HEK293 (cell line): ENCODE measurements around the gene PLGRKT.

Experiments
- CTCF ChIA-PET: fragments of 350-600 bp; formaldehyde crosslinking; extraction: SDS; loops from one replicate; lab custom pipeline; 2021; ENCODE audit warnings: antibody characterized with exemption; lab: Yijun Ruan, JAX
- POLR2A ChIA-PET: fragments of 300-600 bp; formaldehyde crosslinking; extraction: SDS; loops from one replicate; lab custom pipeline; 2020; ENCODE audit warnings: antibody characterized with exemption, inconsistent platforms; lab: Yijun Ruan, JAX
- H3K27ac ChIP-seq: fragments of 200-500 bp; sonication (Bioruptor generic); 2 replicates; pipeline ENCODE4 v1.5.1; 2014; ENCODE audit warnings: low read depth, low read length, control low read depth, inconsistent platforms; ENCODE audit errors: extremely low read depth
- H3K36me3 ChIP-seq, 2 experiments: fragments of 200-500 bp in 1 of 2; sonication (Bioruptor generic) in 1 of 2; 1 replicate in 1 of 2; 2 replicates in 1 of 2; pipeline ENCODE4 v1.5.1; 2014 to 2017; ENCODE audit warnings: inconsistent platforms in 2 of 2, low read length in 2 of 2; ENCODE audit not compliant: control insufficient read depth in 2 of 2, insufficient read depth in 1 of 2
- H3K4me1 ChIP-seq: fragments of 200-500 bp; sonication (Bioruptor generic); 2 replicates; pipeline ENCODE4 v1.5.1; 2014; ENCODE audit warnings: mild to moderate bottlenecking, low read length, inconsistent platforms; ENCODE audit not compliant: control insufficient read depth, insufficient read depth
- H3K4me3 ChIP-seq: 2 replicates; pipeline ENCODE4 v1.5.1; 2011; ENCODE audit warnings: low read depth, mild to moderate bottlenecking, control low read depth, low read length, moderate library complexity
- H3K9me3 ChIP-seq: fragments of 200-500 bp; sonication (Bioruptor generic); 2 replicates; pipeline ENCODE4 v1.5.1; 2014; ENCODE audit warnings: low read depth, low read length, inconsistent platforms; ENCODE audit not compliant: control insufficient read depth, insufficient read depth
- BCL11A ChIP-seq: fragments of 450-650 bp; formaldehyde crosslinking; IDR thresholded peaks from 2 replicates; pipeline ENCODE4 v1.5.1; 2016; ENCODE audit warnings: low read depth, missing biosample characterization, missing genetic modification characterization
- GFI1B ChIP-seq: fragments of 450-650 bp; formaldehyde crosslinking; IDR thresholded peaks from 2 replicates; pipeline ENCODE4 v1.5.1; 2016; ENCODE audit warnings: missing biosample characterization, missing genetic modification characterization
- SP2 ChIP-seq: fragments of 450-650 bp; formaldehyde crosslinking; IDR thresholded peaks from 2 replicates; pipeline ENCODE4 v1.5.1; 2016; ENCODE audit warnings: missing biosample characterization, missing genetic modification characterization
- YY1 ChIP-seq: fragments of 450-650 bp; formaldehyde crosslinking; IDR thresholded peaks from 2 replicates; pipeline ENCODE4 v1.5.1; 2018; ENCODE audit warnings: missing biosample characterization, missing genetic modification characterization
- ZBTB7A ChIP-seq: fragments of 450-650 bp; formaldehyde crosslinking; IDR thresholded peaks from 2 replicates; pipeline ENCODE4 v1.5.1; 2016; ENCODE audit warnings: low read depth, missing biosample characterization, missing genetic modification characterization
- ZNF19 ChIP-seq: fragments of 450-650 bp; formaldehyde crosslinking; IDR thresholded peaks from 2 replicates; pipeline ENCODE4; 2016; ENCODE audit warnings: missing biosample characterization, missing genetic modification characterization, low read depth
- ZNF2 ChIP-seq: fragments of 450-650 bp; formaldehyde crosslinking; IDR thresholded peaks from 2 replicates; pipeline ENCODE4 v1.5.1; 2016; ENCODE audit warnings: missing biosample characterization, missing genetic modification characterization
- ZNF292 ChIP-seq: fragments of 450-650 bp; formaldehyde crosslinking; IDR thresholded peaks from 2 replicates; pipeline ENCODE4 v1.5.1; 2016; ENCODE audit warnings: low read depth, missing biosample characterization, missing genetic modification characterization, borderline replicate concordance
- ZNF324 ChIP-seq: fragments of 450-650 bp; formaldehyde crosslinking; IDR thresholded peaks from 2 replicates; pipeline ENCODE4 v1.5.1; 2016; ENCODE audit warnings: missing biosample characterization, missing genetic modification characterization
- ZNF366 ChIP-seq: fragments of 450-650 bp; formaldehyde crosslinking; conservative IDR thresholded peaks from 2 replicates; pipeline ENCODE4 v1.5.1; 2016; ENCODE audit warnings: missing biosample characterization, missing genetic modification characterization
- ZNF48 ChIP-seq: fragments of 450-650 bp; formaldehyde crosslinking; IDR thresholded peaks from 2 replicates; pipeline ENCODE4 v1.5.1; 2016; ENCODE audit warnings: missing biosample characterization, missing genetic modification characterization
- ZNF529 ChIP-seq: fragments of 450-650 bp; formaldehyde crosslinking; IDR thresholded peaks from 2 replicates; pipeline ENCODE4 v1.5.1; 2017; ENCODE audit warnings: missing genetic modification characterization, missing biosample characterization; ENCODE audit not compliant: insufficient replicate concordance
- ZNF530 ChIP-seq: fragments of 450-650 bp; formaldehyde crosslinking; IDR thresholded peaks from 2 replicates; pipeline ENCODE4 v1.5.1; 2016; ENCODE audit warnings: low read depth, missing biosample characterization, missing genetic modification characterization
- ZNF544 ChIP-seq: fragments of 450-650 bp; formaldehyde crosslinking; IDR thresholded peaks from 2 replicates; pipeline ENCODE4 v1.5.0; 2017; ENCODE audit warnings: missing biosample characterization, missing genetic modification characterization
- ZNF555 ChIP-seq: fragments of 450-650 bp; formaldehyde crosslinking; conservative IDR thresholded peaks from 2 replicates; pipeline ENCODE4 v1.5.1; 2017; ENCODE audit warnings: missing biosample characterization, mild to moderate bottlenecking, missing genetic modification characterization, inconsistent platforms
- ZNF560 ChIP-seq: fragments of 450-650 bp; formaldehyde crosslinking; IDR thresholded peaks from 2 replicates; pipeline ENCODE4 v1.5.1; 2017; ENCODE audit warnings: missing biosample characterization, missing genetic modification characterization, borderline replicate concordance
- ZNF571 ChIP-seq: fragments of 450-650 bp; formaldehyde crosslinking; IDR thresholded peaks from 2 replicates; pipeline ENCODE4 v1.5.0; 2017; ENCODE audit warnings: missing biosample characterization, missing genetic modification characterization
- ZNF776 ChIP-seq: fragments of 450-650 bp; formaldehyde crosslinking; IDR thresholded peaks from 2 replicates; pipeline ENCODE4 v1.5.0; 2017; ENCODE audit warnings: missing biosample characterization, missing genetic modification characterization, borderline replicate concordance
- ZNF777 ChIP-seq: fragments of 450-650 bp; formaldehyde crosslinking; IDR thresholded peaks from 2 replicates; pipeline ENCODE4 v1.5.1; 2017; ENCODE audit warnings: missing biosample characterization, missing genetic modification characterization, borderline replicate concordance
- ZSCAN23 ChIP-seq: fragments of 450-650 bp; formaldehyde crosslinking; IDR thresholded peaks from 2 replicates; pipeline ENCODE4 v1.5.1; 2016; ENCODE audit warnings: missing biosample characterization, missing genetic modification characterization
- TF ChIP-seq, protein P1 (sequence below): fragments of 450-650 bp; formaldehyde crosslinking; IDR thresholded peaks from 2 replicates; pipeline ENCODE4 v1.5.1; 2016; ENCODE audit warnings: missing biosample characterization, missing genetic modification characterization
- TF ChIP-seq, protein P2 (sequence below): fragments of 450-650 bp; formaldehyde crosslinking; IDR thresholded peaks from 2 replicates; pipeline ENCODE4 v1.5.1; 2016; ENCODE audit warnings: missing biosample characterization, missing genetic modification characterization
- TF ChIP-seq, protein P3 (sequence below): fragments of 450-650 bp; formaldehyde crosslinking; IDR thresholded peaks from 2 replicates; pipeline ENCODE4 v1.5.1; 2017; ENCODE audit warnings: missing biosample characterization, missing genetic modification characterization
- TF ChIP-seq, protein P4 (sequence below): fragments of 450-650 bp; formaldehyde crosslinking; IDR thresholded peaks from 2 replicates; pipeline ENCODE4 v1.5.1; 2016; ENCODE audit warnings: missing biosample characterization, missing genetic modification characterization
- TF ChIP-seq, protein P5 (sequence below): fragments of 450-650 bp; IDR thresholded peaks from 2 replicates; pipeline ENCODE4 v1.5.1; 2018; ENCODE audit warnings: missing biosample characterization, missing genetic modification characterization

The PLGRKT gene

DNA sequence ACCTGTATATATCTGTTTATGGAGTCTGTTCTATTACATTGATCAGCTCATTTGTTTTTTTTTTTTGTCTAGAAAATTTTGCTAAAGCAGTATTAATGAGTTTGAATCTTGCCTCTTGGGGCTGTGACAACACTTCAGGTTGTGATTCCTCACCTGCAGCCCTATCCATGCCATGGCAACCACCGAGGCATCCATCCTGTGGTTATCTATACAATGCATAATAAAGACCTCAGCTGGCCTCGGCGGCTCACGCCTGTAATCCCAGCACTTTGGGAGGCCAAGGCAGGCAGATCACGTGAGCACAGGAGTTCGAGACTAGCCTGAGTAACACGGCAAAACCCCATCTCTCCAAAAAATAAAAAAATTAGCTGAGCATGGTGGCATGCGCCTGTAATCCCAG is 44.5 kb upstream of the PLGRKT start:
- POLR2A ChIA-PET, result interaction anchor here (1.0 kb wide), 1 partner anchor 146 kb away, joined by 3 read pairs; no protein-coding TSS in a partner anchor
- no peaks in the 10 kb centered on the region for H3K36me3 ChIP-seq
- TF ChIP-seq ZNF48 (tag by site-specific recombination), result no peak
- TF ChIP-seq, protein P1, sequence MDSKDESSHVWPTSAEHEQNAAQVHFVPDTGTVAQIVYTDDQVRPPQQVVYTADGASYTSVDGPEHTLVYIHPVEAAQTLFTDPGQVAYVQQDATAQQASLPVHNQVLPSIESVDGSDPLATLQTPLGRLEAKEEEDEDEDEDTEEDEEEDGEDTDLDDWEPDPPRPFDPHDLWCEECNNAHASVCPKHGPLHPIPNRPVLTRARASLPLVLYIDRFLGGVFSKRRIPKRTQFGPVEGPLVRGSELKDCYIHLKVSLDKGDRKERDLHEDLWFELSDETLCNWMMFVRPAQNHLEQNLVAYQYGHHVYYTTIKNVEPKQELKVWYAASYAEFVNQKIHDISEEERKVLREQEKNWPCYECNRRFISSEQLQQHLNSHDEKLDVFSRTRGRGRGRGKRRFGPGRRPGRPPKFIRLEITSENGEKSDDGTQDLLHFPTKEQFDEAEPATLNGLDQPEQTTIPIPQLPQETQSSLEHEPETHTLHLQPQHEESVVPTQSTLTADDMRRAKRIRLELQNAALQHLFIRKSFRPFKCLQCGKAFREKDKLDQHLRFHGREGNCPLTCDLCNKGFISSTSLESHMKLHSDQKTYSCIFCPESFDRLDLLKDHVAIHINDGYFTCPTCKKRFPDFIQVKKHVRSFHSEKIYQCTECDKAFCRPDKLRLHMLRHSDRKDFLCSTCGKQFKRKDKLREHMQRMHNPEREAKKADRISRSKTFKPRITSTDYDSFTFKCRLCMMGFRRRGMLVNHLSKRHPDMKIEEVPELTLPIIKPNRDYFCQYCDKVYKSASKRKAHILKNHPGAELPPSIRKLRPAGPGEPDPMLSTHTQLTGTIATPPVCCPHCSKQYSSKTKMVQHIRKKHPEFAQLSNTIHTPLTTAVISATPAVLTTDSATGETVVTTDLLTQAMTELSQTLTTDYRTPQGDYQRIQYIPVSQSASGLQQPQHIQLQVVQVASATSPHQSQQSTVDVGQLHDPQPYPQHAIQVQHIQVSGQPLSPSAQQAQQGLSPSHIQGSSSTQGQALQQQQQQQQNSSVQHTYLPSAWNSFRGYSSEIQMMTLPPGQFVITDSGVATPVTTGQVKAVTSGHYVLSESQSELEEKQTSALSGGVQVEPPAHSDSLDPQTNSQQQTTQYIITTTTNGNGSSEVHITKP (tag by site-specific recombination), result no peak
- no peak for TF ChIP-seq ZBTB7A (tag by site-specific recombination)
- no peak for TF ChIP-seq ZSCAN23 (tag by site-specific recombination)
- no peak for TF ChIP-seq ZNF776
- no peak for TF ChIP-seq ZNF324 (tag by site-specific recombination)
- TF ChIP-seq, protein P2, sequence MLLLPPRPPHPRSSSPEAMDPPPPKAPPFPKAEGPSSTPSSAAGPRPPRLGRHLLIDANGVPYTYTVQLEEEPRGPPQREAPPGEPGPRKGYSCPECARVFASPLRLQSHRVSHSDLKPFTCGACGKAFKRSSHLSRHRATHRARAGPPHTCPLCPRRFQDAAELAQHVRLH, result no peak
- no peak for TF ChIP-seq ZNF529 (tag by site-specific recombination)
- TF ChIP-seq, all 188 proteins: peak for 0
- no peak overlapping the region for H3K4me3 ChIP-seq
- H3K9me3 ChIP-seq, result no peaks in the 10 kb centered on the region
- H3K4me1 ChIP-seq, result no peaks in the 10 kb centered on the region
- no peak overlapping the region for H3K27ac ChIP-seq
- CTCF ChIA-PET, result interaction anchor here (0.6 to 0.7 kb wide), 2 partner anchors 22 to 133 kb away, joined by 3 to 8 read pairs; no protein-coding TSS in a partner anchor

DNA sequence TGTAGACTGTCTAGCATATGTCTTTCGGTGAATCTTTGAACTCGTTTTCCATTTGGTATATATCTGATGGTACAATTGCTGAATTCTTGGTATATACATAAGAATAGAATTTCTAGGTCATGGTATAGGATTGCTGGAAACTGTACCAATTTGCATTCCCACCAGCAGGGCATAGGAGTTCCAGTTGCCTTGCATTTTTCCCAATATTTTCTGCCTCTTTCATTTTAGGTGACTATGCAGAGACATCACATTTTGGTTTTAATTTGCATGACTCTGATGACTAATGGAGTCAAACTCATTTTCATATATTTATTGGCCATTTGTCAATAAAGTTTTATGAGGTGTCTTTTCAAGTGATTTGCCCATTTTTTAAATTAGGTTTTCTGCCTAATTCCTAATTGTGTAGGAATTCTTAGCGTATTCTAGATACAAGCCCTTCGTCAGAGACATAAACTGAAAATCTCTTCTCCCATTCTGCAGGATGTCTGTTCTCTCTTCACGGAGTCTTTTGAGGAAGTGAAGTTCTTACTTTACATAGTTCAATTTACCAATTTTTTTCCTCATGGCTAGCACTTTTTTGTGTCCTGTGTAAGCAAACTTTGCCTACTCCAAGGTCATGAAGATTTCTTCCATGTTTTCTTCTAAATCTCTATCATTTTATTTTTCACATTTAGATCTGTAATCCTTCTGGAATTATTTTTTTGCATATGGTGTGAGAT is 43.8 kb upstream of the PLGRKT start:
- no peak overlapping the region for H3K27ac ChIP-seq
- H3K4me3 ChIP-seq, result no peak overlapping the region
- TF ChIP-seq SP2 (tag by site-specific recombination), result no peak
- TF ChIP-seq, protein P3, sequence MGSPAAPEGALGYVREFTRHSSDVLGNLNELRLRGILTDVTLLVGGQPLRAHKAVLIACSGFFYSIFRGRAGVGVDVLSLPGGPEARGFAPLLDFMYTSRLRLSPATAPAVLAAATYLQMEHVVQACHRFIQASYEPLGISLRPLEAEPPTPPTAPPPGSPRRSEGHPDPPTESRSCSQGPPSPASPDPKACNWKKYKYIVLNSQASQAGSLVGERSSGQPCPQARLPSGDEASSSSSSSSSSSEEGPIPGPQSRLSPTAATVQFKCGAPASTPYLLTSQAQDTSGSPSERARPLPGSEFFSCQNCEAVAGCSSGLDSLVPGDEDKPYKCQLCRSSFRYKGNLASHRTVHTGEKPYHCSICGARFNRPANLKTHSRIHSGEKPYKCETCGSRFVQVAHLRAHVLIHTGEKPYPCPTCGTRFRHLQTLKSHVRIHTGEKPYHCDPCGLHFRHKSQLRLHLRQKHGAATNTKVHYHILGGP, result no peak
- no peak for TF ChIP-seq ZNF19
- TF ChIP-seq, protein P4, sequence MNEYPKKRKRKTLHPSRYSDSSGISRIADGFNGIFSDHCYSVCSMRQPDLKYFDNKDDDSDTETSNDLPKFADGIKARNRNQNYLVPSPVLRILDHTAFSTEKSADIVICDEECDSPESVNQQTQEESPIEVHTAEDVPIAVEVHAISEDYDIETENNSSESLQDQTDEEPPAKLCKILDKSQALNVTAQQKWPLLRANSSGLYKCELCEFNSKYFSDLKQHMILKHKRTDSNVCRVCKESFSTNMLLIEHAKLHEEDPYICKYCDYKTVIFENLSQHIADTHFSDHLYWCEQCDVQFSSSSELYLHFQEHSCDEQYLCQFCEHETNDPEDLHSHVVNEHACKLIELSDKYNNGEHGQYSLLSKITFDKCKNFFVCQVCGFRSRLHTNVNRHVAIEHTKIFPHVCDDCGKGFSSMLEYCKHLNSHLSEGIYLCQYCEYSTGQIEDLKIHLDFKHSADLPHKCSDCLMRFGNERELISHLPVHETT, result no peak
- TF ChIP-seq ZNF366 (tag by site-specific recombination), result no peak
- no peak for TF ChIP-seq GFI1B
- TF ChIP-seq ZNF560 (tag by site-specific recombination), result no peak
- no peak for TF ChIP-seq ZNF571 (tag by site-specific recombination)
- no peak for TF ChIP-seq ZNF555 (tag by site-specific recombination)
- TF ChIP-seq ZNF530 (tag by site-specific recombination), result no peak
- no peak for TF ChIP-seq ZNF2
- TF ChIP-seq, protein P5, sequence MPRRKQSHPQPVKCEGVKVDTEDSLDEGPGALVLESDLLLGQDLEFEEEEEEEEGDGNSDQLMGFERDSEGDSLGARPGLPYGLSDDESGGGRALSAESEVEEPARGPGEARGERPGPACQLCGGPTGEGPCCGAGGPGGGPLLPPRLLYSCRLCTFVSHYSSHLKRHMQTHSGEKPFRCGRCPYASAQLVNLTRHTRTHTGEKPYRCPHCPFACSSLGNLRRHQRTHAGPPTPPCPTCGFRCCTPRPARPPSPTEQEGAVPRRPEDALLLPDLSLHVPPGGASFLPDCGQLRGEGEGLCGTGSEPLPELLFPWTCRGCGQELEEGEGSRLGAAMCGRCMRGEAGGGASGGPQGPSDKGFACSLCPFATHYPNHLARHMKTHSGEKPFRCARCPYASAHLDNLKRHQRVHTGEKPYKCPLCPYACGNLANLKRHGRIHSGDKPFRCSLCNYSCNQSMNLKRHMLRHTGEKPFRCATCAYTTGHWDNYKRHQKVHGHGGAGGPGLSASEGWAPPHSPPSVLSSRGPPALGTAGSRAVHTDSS (tag by site-specific recombination), result no peak
- no peak for TF ChIP-seq ZNF292 (tag by site-specific recombination)
- TF ChIP-seq BCL11A (tag by site-specific recombination), result no peak
- no peak for TF ChIP-seq YY1
- no peak for TF ChIP-seq ZNF544 (tag by site-specific recombination)
- no peak for TF ChIP-seq ZNF777 (tag by site-specific recombination)
- TF ChIP-seq, all 188 proteins: peak for 0
- POLR2A ChIA-PET, result no interaction called here
- Histone ChIP-seq H3K4me1 (no peaks in the 10 kb centered on the region), H3K36me3 (no peaks in the 10 kb centered on the region), H3K9me3 (no peaks in the 10 kb centered on the region)
- CTCF ChIA-PET, result interaction anchor here (0.9 kb wide), 1 partner anchor 17 kb away, joined by 3 read pairs; no protein-coding TSS in a partner anchor
